HG03342 (cell line): Measurements from ENCODE around the gene LRWD1.
"Not testable (repeated sequence)": the region's sequence is repeated elsewhere in the genome, so short reads cannot be mapped to it uniquely, and the experiment has no call there.

Experiments used
- ATAC-seq: cut with Tn5 transposase; IDR thresholded peaks from one replicate; pipeline ENCODE4 v1.9.1; 2021; ENCODE audit warnings: mild to moderate bottlenecking, moderate library complexity; ENCODE audit not compliant: unreplicated experiment

LRWD1 gene

DNA sequence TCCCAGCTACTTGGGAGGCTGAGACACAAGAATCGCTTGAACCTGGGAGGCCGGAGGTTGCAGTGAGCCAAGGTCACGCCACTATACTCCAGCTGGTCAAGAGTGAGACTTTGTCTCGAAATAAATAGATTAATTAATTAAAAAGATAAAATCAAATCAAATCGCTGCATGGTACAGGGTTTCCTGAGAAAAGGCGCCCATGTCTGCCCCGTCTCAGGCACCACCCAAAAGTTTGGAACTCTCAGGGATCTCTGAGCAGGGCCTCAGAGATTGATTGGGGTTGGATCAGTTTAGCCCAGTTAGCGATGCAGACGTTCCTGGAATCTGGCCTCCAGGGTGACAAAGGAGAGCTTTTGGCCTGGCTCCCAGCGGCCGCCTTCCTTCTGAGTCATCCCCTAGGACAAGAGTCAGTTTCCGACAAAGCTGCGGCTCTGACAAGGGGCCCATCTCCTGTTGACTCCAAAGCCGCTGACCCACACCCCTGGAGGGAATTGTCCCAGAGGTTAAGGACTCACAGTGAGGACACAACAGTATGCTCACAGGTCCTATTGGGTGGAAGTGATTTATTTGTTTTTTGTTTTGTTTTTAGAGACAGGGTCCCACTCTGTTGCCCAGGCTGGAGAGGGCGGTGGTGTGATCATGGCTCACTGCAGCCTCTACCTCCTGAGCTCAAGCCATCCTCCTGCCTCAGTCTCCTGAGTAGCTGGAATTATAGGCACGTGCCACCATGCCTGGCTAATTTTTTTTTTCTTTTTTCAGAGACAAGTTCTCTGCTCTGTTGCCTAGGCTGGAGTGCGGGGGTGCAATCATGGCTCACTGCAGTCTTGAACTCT lies 24.6 kb upstream of the LRWD1 start:
- no peak for ATAC-seq

DNA sequence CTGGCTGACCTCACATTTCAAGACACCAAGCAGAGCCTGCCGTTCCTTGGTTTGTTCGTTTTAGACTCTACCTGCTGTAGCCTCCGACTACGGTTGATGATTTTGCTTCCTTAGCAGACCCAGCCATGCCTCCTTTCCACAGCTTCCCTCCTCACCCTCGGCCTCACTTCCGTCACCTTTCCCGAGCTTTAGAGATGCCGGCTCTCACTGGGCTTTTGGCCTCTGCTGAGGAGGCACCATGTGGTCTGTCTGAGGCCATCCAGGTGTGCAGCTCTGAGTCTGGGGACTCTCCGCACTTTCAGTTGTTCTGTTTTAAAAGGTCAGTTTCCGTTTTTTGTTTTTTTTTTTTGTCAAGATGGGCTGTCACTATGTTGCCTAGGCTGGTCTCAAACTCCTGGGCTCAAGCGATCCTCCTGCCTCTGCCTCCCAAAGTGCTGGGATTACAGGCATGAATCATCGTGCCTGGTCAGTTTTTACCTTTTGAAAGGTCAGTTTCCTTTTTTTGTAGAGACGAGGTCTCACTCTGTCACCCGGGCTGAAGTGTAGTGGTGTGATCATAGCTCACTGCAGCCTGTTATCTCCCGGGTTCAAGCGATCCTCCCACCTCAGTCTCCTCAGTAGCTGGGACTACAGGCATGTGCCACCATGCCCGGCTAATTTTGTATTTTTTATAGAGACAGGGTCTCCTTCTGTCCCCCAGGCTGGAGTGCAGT lies 19.7 kb upstream of the LRWD1 start:
- peak; percentile 45 for ATAC-seq

DNA sequence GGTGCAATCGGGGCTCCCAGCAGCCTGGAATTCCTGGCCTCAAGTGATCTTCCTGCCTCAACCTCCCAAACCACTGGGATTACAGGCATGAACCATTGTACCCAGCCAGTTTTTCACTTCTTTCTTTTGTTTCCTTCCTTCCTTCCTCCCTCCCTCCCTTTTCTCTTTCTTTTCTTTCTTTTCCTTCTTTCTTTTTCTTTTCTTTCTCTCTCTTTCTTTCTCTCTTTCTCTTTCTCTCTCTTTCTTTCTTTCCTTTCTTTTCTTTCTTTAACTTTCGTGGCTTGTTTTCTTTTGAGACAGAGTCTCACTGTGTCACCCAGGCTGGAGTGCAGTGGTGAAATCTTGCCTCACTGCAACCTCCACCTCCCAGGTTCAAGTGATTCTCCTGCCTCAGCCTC lies 19.1 kb upstream of the LRWD1 start:
- ATAC-seq: no peak

DNA sequence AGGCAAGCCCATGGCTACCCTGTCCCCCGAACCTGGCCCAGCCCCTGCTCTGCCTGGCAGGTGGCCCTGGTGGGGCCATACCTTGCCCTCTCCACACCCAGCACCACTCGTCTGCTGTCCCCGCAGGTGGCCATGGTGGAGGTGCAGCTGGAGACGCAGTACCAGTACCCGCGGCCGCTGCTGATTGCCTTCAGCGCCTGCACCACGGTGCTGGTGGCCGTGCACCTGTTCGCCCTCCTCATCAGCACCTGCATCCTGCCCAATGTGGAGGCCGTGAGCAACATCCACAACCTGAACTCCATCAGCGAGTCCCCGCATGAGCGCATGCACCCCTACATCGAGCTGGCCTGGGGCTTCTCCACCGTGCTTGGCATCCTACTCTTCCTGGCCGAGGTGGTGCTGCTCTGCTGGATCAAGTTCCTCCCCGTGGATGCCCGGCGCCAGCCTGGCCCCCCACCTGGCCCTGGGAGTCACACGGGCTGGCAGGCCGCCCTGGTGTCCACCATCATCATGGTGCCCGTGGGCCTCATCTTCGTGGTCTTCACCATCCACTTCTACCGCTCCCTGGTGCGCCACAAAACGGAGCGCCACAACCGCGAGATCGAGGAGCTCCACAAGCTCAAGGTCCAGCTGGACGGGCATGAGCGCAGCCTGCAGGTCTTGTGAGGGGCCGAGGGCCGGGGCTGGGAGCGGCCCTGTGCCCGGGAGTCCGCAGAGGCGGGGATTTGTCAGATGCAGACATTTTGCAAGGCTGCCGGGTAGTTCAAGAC lies 18.2 kb upstream of the LRWD1 start:
- ATAC-seq: no peak

DNA sequence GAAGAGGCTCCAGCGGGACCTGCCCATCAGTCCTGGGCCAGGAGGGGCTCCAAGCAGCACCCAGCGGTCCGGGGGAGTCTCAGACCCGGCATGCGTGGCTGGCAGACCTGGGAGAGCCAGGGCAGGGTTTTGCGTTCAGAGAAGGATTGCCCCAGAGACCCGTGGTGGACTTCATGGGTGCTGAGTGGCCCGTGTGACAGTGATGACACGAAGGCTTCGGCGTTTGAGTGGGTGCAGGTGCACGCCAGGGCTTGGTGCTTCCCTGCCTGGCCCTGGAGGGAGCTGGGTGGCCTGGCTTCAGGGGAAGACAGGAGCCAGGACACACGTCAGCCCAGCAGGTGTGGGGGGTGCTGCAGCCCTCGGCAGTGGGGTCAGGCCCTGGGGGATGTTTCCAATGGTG lies 17.5 kb upstream of the LRWD1 start:
- no peak for ATAC-seq

DNA sequence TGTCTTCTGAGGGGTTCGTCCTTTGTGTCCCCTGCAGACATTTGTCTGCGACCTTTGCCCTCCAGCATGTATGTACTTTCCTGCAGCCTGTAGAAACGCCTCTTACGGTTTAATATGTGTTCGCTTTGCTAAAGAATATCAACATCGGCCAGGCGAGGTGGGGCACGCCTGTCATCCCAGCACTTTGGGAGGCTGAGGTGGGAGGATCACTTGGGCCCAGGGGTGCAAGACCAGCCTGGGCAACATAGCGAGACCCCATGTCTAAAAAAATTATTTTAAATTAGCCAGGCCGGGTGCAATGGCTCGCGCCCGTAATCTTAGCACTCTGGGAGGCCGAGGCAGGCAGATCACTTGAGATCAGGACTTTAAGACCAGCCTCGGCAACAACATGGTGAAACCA lies 15.6 kb upstream of the LRWD1 start:
- ATAC-seq: no peak

DNA sequence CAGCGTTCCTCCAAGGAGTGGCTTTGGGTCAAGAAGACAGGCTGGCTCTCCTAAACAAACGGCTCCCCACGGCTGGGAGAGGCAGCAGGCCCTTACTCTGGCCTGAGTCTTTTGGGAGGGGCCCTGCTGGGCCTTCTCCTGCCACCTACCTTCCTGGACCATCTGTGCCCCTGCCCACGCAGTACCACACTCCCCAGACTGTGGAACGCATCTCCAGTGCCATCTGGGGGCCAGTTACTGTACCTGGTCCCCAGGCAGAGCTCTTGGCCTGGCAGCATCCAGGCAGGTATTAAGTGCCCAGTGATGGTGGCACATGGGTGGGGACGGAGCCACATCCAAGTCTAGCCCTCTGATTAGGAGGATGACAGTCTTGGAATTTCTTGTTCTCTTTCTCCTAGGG lies 14.5 kb upstream of the LRWD1 start:
- ATAC-seq: no peak

DNA sequence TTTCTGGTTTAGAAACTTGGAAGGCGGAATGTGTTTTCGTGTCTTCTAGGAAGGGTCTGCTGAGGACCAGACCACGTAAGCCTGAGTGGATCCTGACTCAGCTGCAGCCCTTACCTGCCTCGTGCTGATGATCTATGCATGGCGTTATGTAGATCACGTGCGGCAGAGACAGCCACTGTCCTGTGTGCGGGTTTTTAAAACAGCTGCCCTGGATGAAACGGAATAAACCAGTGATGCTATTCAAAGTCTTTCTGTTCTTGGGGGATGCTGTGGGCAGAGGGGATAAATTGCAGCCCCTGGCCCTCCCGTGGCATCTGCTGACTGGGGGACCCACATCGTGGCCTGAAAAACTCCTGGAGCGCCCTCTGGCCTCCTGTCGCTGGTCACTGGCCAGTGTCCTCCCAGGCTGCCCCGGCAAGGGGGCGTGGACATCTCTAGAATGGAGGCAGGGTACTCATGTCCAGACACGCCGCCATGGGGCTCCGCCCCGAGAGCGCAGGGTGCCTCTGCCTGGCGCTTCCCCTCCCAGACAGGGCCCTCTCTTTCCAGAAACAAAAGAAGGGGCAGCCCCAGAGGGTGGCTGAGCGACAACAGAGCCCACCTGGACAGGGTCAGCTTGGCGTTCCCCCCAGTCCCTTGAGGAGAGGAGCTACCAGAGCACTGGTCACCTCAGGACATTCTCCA lies 13.3 kb upstream of the LRWD1 start:
- no peak for ATAC-seq

DNA sequence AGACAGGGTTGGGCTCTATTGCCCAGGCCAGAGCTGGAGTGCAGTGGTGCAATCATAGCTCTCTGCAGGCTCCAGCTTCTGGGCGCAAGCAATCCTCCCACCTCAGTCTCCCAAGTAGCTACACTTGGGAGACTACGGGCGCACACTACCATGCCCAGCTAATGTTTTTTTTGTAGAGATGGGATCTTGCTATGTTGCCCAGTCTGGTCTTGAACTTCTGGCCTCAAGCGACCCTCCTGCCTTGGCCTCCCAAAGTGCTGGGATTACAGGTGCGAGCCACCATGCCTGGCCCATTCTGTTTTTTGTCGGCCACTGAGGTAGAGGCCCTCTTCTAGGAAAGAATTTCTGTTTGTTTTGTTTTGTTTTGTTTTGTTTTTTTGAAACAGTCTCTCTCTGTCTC lies 12.3 kb upstream of the LRWD1 start:
- ATAC-seq: no peak

DNA sequence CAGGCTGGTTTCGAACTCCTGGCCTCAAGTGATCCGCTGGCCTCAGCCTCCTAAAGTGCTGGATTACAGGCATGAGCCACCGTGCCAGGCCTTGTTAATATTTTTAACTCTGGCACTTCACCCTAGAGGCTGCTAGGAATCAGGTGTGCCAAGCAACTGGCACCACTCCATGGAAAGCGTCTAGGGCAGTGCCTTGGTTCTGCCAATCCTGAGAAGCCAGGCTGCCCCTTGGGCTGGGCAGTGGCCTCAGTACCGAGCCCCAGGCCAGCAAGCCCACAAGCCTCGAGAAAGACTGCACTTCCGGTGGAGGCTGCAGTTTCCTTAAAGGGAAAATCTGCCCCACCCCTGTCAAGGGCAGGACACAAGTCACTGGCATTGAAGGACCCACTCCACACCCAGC lies 11.5 kb upstream of the LRWD1 start:
- no peak for ATAC-seq

DNA sequence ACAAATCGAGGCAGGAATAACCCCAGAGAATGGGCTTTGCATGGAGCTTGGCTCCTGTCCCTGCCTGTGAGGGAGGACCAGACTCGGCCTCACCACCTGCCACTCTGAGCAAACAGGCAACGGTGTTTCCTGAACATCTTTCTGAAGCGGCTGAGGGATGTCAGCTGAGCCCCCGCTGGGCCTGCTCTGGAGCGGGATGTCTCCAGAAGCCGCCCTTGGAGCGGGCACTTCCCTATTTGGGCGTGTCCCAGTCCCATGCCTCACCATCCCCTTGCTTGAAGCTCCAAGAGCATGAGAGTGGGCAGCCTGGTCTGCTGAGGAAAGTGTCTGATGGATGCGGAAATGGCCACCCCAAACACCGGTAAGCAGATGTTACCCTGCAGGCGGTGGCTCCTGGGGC lies 10.3 kb upstream of the LRWD1 start:
- no peak for ATAC-seq

DNA sequence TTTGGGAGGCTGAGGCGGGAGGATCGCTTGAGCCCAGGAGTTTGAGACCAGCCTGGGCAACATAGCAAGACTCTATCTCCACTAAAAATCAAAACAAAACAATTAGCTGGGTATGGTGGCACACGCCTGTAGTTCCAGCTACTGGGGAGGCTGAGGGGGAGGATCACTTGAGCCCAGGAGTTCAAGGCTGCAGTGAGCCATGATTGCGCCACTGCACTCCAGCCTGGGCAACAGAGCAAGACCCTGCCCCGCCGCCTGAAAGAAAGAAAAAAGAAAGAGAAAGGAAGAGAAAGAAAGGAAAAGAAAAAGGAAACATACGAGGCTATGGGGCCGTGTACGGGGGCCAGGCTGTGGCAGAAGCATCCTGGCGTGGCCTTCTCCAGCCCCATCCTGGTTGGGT lies 9.9 kb upstream of the LRWD1 start:
- ATAC-seq: not testable (repeated sequence)

DNA sequence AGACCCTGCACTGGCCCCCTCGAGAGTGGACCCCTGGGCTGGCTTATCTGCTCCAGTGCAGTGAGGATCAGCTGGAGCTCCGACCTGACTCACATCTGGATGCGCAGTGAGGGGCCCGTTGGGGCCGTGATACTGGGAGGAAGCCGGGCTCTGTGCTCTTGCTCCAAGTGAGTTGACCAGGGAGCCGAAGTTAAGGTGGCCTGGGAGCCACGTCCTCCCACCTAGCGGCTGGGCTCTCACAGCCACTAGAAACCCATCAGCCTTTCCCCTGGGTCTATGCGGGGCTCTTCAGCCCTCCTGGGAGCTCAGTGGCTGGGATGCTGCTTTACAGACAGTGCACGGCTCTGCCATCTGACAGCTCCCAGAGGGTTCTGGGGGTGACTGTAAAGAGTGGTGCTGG lies 9.2 kb upstream of the LRWD1 start:
- ATAC-seq: no peak

DNA sequence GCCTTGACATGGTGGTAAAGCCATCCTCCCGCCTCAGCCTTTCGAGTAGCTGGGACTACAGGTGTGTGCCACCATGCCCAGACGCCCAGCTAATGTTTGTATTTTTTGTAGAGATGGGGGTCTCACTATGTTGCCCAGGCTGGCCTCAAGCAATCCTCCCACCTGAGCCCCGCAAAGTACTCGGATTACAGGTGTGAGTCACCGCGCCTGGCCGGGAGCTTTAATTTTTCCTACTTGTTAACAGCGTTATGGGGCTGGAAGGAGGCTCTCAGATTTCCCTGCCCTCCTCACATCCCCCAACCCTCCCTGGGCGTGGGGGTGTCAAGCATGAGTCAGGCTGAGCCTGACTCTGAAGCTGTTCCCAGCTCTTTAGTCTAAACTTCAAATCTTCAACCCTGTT lies 8.5 kb upstream of the LRWD1 start:
- ATAC-seq: no peak

DNA sequence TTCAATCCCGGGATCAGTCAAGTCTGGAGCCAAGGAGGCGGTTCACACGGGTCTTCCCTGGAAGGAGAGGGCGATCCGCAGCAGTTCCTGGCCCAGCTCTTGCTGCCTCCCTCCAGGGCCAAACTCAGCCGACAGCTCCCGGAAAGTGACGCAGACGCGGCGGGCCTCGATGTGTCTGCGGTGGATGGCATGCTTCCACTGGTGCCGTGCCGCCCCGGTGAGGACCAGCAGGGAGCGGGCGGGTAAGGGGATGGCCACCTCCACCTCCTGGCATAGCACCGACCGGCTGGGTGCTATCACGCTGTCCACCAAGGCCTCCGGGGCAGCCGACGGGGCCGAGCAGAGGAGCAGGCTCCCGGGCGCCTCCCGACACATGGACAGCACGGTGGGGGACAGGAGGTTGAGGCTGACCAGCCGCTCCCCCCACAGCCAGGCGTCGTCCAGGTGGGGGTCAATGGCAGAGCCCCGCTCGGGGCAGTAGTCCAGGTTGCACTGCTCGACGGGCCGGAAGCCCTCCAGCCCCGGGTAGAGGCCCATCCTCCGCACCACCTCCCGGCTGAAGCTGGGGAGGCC lies 7.3 kb upstream of the LRWD1 start:
- no peak for ATAC-seq

DNA sequence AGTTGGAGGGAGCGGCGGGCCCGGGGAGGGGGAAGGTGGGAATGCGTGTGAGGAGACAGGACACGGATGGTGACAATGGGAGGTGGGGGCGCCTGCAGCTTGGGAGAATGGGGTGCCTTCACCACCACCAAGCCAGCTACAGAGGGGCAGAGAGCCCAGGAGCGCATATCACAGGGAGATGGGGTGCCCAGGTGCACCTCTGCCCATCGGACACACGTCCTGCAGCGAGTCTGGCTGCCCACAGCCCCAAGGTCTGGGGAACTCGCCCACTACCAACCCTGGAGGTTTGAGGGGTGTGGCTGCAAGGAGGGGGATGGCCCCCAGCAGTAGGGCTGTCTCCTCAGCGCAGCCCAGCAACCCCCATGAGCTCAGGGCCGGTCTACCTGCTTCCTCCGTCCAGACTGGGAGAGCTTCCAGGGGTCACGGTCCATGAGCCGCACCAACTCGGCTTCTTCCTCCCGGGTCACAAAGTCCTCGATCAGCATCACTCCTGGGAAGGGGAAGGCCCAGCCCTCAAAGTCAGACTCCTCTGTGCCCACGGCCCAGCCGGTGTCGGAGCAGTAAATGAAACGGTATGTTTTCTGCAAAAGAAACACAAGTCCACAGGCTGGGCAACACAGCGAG lies 5.5 kb upstream of the LRWD1 start:
- ATAC-seq: no peak

DNA sequence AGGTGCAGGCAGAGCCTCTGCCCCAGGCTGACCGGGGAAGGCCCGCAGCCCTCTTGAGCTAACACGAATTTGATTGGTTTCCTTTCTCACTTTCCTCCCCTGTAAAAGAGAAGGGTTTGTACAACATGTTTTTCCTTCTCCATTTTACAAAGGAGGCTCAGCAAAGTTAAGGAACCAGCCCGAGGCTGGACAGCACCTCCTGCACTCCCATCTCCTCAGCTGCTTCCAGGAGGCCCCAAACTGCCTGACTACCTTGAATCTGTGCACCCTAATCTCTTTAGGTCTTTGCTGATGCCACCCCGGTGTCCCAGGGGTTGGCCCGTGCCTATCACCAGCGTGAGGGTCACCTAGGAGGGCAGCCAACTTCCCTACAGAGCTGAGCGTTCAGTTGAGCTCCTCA lies 4.3 kb upstream of the LRWD1 start:
- no peak for ATAC-seq

DNA sequence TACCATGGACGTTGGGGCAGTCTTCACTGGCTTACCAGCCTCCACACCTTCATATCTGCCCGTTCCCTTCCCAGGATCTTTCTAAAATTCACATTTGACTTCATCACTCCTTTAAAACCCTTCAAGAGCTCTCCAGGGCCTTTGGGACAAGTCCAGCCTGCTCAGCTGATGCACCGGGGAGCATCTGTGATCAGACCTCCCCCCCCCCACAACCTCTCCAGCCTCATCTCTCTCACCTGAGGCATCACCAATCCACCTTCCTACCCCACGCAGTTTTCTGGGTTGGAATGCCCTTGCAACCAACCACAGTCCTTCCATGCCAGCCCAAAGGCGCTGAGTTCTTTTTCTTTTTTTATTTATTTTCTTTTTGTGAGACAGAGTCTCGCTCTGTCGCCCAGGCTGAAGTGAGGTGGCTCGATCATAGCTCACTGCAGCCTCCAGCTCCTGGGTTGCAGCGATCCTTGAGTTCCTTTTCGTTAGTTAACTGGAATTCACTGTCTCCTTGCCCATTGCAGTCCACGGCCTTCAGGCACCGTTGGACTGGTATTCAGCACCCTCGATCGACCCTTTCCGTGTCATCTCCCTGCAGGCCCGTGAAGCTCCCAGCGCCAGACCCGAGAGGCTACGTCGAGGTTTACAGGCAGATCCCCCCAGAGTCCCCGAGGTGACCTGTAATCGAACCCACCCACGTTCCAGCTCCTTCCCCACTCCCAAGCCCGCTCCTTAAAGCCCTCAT lies 775 bp upstream of the LRWD1 start:
- ATAC-seq: no peak

DNA sequence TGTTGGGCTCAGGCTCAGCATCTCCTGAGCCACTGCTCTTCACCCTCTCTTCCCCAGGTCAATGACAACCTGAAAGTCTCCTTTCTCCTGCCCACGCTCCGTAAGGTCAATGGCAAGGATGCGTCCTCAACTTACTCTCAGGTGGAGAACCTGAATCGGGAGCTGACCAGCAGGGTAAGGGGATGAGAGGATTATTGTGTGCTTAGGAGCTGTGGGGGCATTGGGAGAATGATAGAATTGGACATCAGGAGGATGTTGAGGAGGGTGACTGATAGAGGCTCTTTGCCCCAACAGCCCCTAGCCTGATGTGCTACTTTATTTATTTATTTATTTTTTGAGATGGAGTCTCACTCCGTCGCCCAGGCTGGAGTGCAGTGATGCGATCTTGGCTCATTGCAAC lies 1.3 kb downstream of the LRWD1 start:
- no peak for ATAC-seq
